GM12892 (cell line): ENCODE data around the gene PAX7.

Experiments
- POLR2A ChIP-seq: IDR thresholded peaks from 2 replicates; pipeline ENCODE4 v1.6.1; 2011; ENCODE audit warnings: low read depth, low read length, control low read depth
- POLR2AphosphoS5 ChIP-seq: IDR thresholded peaks from 2 replicates; pipeline ENCODE4 v1.6.1; 2011; ENCODE audit warnings: low read depth, low read length, control low read depth

DNA sequence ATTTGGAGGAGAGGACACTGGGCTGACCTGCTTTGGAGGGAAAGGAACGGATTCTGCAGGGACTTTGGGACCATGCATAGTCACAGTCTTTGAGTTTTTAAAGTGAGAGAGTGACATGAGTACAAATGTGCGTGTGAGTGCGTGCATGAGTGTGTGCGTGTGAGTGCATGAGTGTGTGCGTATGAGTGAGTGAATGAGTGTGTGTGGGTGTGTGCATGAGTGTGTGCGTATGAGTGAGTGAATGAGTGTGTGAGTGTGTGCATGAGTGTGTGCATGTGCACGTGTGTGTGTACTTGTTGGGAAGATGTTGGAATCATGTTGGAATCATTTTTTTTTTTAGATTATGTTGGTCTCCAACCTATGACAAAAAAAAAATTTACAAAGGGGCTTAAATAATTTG, 70.5 kb downstream of the PAX7 start:
- TF ChIP-seq POLR2A (no peak), POLR2AphosphoS5 (no peak)
